BJ (cell line): ENCODE data around the gene CEACAM8. TPM values are rescaled to one million over a fixed set of nuclear protein-coding genes. Genes with fewer than 3 reads are reported as not detected.

Experiments used
- CTCF ChIA-PET: fragments of 350-600 bp; formaldehyde crosslinking; extraction: SDS; loops from one replicate; lab custom pipeline; 2021; ENCODE audit warnings: antibody characterized with exemption, inconsistent platforms; lab: Yijun Ruan, JAX
- POLR2A ChIA-PET: fragments of 300-600 bp; sonication (Branson Sonifier 250); formaldehyde crosslinking; extraction: SDS; loops from one replicate; lab custom pipeline; 2021; ENCODE audit warnings: antibody characterized with exemption; lab: Charles Lee
- DNase-seq: peaks from one replicate; pipeline ENCODE4 v3.0.0-alpha.2; 2011; ENCODE audit warnings: low read depth
- H3K27me3 ChIP-seq: 2 replicates; pipeline ENCODE4 v1.6.0; 2011; ENCODE audit warnings: low read length; ENCODE audit not compliant: control insufficient read depth, insufficient read depth
- H3K36me3 ChIP-seq: 2 replicates; pipeline ENCODE4 v1.5.1; 2011; ENCODE audit warnings: low read length; ENCODE audit not compliant: control insufficient read depth, insufficient read depth
- H3K4me3 ChIP-seq: 2 replicates; pipeline ENCODE4 v1.5.1; 2011; ENCODE audit warnings: low read depth, mild to moderate bottlenecking, control low read depth, low read length
- polyA plus RNA-seq: library from polyadenylated mRNA; depleted of rRNA; stranded (reverse); fragments of >200 nt; gene quantifications from 2 replicates; pipeline ENCODE4 v1.2.3, GENCODE V29; 2011
- TF ChIP-seq, protein P1 (sequence below): IDR thresholded peaks from 2 replicates; pipeline ENCODE4 v1.5.1; 2011; ENCODE audit warnings: low read depth, mild to moderate bottlenecking, control low read depth, inconsistent platforms, low read length, moderate library complexity; ENCODE audit not compliant: insufficient read depth

CEACAM8 gene
- polyA plus RNA-seq, 1 experiment, result not detected

DNA sequence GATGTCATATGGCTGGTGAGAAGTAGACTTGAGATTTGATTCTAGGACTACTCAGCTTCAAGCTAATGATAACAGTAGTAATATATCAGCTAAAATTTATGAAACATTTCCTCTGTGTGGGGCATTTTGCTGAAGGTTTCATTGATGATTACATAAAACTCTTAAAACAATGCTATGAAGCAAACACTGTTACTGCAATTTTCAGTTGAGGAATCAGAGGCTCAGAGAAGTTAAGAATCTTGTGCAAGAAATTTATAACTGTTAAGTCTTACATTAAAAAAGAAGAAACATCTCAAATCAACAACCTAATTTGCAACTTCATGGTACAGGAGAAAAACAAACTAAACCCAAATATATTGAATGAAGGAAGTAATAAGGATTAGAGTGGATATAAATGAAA lies 10.3 kb downstream of the CEACAM8 start:
- Histone ChIP-seq H3K4me3 (no peak overlapping the region), H3K36me3 (no peaks in the 10 kb centered on the region), H3K27me3 (peaks cover 8% of the 10 kb centered on the region; the same call in 1 of the 2 replicates)
- POLR2A ChIA-PET, result no interaction called here
- TF ChIP-seq, protein P1, sequence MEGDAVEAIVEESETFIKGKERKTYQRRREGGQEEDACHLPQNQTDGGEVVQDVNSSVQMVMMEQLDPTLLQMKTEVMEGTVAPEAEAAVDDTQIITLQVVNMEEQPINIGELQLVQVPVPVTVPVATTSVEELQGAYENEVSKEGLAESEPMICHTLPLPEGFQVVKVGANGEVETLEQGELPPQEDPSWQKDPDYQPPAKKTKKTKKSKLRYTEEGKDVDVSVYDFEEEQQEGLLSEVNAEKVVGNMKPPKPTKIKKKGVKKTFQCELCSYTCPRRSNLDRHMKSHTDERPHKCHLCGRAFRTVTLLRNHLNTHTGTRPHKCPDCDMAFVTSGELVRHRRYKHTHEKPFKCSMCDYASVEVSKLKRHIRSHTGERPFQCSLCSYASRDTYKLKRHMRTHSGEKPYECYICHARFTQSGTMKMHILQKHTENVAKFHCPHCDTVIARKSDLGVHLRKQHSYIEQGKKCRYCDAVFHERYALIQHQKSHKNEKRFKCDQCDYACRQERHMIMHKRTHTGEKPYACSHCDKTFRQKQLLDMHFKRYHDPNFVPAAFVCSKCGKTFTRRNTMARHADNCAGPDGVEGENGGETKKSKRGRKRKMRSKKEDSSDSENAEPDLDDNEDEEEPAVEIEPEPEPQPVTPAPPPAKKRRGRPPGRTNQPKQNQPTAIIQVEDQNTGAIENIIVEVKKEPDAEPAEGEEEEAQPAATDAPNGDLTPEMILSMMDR, result no peak
- DNase-seq, result no peak
- CTCF ChIA-PET, result interaction anchor here (0.8 to 4.1 kb wide), 4 partner anchors 9 to 50 kb away, joined by 3 to 27 read pairs (median 5); partner anchors contain the start of gene CEACAM8

DNA sequence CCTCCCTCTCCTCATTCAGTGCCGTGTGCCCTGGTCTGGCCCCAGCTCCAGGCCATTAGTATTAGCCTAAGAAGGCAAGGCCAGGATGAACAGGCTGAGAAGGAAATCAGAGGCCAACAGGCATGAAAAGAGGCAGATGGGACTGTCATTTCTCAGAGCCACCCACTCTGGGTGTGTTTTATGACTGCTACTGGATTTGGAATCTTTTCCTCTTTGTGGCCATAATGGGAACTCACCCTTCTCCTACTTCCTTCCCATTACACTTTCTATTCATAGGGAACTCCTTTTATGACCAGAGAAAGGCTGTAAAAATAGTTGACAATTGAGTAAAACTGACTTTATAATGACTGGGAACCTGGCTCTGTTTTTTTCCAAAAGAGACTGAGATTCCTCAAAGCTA lies 17.7 kb downstream of the CEACAM8 start:
- DNase-seq, result no peak
- Histone ChIP-seq H3K4me3 (no peak overlapping the region), H3K36me3 (no peaks in the 10 kb centered on the region), H3K27me3 (peaks cover 7% of the 10 kb centered on the region; the same call in 1 of the 2 replicates)
- ChIA-PET POLR2A (no interaction called here), CTCF (interaction anchor here (1.1 to 2.2 kb wide), 3 partner anchors 10 to 849 kb away, joined by 3 to 12 read pairs (median 5); no protein-coding TSS in a partner anchor)
- TF ChIP-seq, protein P1, result no peak

DNA sequence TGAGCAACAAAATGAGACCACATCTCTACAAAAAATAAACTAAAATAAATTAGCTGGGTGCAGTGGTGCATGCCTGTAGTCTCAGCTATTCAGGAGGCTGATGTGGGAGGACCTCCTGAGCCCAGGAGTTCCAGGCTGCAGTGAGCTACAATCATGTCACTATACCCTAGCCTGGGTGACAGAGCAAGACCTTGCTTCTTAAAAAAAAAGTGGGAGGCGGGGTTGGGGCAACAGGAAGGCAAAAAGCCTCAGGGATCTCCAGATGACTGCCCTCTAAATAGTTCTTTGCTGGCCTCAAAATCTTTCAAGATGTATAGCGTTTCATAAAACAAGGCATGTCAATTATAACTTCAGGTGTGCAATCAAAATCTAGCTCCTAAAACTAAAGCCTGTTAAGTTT lies 18.5 kb downstream of the CEACAM8 start:
- peaks cover 7% of the 10 kb centered on the region; the same call in 1 of the 2 replicates for H3K27me3 ChIP-seq
- CTCF ChIA-PET, result interaction anchor here (0.9 to 2.2 kb wide), 4 partner anchors 9 to 849 kb away, joined by 3 to 12 read pairs (median 4); no protein-coding TSS in a partner anchor

DNA sequence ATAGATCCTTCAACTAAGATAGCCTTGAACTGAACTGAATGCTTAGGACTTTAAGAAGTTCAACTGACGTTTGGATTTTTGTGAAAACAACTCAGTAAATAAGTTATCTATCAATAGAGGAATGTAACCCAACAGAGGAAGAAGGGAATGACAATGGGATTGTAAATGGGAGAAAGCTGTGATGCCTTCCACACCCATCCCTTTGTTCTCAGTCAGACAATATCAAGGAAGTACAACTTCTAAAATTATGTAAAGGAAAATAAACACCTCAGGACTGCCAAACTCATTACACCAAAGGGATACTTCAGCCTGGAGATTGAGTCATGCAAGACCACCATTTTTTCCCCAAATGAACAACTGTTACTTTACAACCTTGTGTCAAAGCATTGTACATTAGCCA lies 21.1 kb downstream of the CEACAM8 start:
- H3K36me3 ChIP-seq, result no peaks in the 10 kb centered on the region
- CTCF ChIA-PET, result interaction anchor here (1.2 to 1.3 kb wide), 2 partner anchors 15 to 22 kb away, joined by 4 to 6 read pairs; no protein-coding TSS in a partner anchor
- TF ChIP-seq, protein P1, result no peak
- POLR2A ChIA-PET, result no interaction called here
- H3K27me3 ChIP-seq, result peaks cover 12% of the 10 kb centered on the region
- no peak for DNase-seq
- no peak overlapping the region for H3K4me3 ChIP-seq

More for the DNA sequence above, 18.5 kb downstream of the CEACAM8 start:
- TF ChIP-seq, protein P1, result no peak
- Histone ChIP-seq H3K4me3 (no peak overlapping the region), H3K36me3 (no peaks in the 10 kb centered on the region)
- no peak for DNase-seq
- POLR2A ChIA-PET, result no interaction called here

DNA sequence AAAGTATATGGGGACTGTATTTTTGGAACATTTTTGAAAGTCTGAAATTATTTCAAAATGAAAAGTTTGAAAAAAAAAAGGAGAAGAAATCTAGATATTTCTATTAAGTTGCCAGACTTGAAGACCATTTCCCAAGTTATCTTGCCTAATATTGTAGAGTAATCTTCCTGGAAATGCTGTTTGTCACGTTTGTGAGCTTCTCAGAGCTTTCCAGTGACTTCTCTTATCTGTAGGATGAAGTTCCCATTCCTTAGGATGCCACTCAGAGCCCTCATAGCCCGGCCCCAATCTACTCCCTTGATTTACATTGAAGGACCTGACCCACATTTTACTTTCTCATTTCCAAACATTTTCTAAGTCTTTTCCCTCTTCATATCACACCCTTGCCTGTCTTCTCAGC lies 23.6 kb downstream of the CEACAM8 start:
- Histone ChIP-seq H3K36me3 (no peaks in the 10 kb centered on the region), H3K4me3 (no peak overlapping the region), H3K27me3 (peaks cover 14% of the 10 kb centered on the region)
- TF ChIP-seq, protein P1, result no peak
- DNase-seq, result no peak
- ChIA-PET CTCF (interaction anchor here (2.2 kb wide), 1 partner anchor 25 kb away, joined by 7 read pairs; no protein-coding TSS in a partner anchor), POLR2A (no interaction called here)
